Stimulated activated CD8-positive, alpha-beta memory T cell treated with anti-CD3 and anti-CD28 coated beads, Interleukin-7, amount 100 ng/mL, for 48 hours (primary cell): Measurements from ENCODE around the gene TMEM272.

ENCODE experiments used
- DNase-seq, 2 donors: peaks; one replicate each; pipeline ENCODE4 v3.0.0-alpha.2; 2020; ENCODE audit warnings: low read depth in 1 of 2; ENCODE audit errors: extremely low read depth in 1 of 2

Gene TMEM272

DNA sequence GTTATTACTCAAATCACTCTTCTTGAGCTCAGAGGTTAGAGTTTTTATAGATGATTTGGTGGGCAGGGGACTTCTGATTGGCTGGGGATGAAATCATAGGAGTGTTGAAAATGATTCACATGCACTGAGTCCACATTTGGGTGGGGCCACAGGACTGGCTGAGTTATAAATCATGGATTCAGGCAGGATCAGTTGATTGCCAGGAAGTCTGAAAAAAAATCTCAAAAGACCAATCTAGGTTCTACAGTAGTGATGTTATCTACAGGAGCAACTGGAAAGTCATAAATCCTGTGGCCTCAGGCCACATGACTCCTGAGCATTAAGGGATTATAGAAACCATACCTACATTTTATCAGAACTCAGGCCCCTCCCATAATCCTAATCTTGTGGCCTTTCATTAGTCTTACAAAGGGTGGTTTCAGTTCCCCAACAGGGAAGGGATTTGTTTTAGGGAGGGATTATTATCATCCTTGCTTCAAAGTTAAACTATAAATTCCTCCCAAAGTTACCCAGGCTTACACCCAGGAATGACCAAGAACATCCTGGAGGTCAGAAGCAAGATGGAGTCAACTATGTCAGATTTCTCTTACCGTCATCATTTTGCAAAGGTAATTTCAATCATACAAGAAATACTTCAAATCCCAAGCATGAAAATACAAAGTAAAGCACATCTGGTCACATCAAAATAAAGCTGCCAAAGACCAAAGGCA lies 11.2 kb upstream of the TMEM272 start:
- no peak for DNase-seq

DNA sequence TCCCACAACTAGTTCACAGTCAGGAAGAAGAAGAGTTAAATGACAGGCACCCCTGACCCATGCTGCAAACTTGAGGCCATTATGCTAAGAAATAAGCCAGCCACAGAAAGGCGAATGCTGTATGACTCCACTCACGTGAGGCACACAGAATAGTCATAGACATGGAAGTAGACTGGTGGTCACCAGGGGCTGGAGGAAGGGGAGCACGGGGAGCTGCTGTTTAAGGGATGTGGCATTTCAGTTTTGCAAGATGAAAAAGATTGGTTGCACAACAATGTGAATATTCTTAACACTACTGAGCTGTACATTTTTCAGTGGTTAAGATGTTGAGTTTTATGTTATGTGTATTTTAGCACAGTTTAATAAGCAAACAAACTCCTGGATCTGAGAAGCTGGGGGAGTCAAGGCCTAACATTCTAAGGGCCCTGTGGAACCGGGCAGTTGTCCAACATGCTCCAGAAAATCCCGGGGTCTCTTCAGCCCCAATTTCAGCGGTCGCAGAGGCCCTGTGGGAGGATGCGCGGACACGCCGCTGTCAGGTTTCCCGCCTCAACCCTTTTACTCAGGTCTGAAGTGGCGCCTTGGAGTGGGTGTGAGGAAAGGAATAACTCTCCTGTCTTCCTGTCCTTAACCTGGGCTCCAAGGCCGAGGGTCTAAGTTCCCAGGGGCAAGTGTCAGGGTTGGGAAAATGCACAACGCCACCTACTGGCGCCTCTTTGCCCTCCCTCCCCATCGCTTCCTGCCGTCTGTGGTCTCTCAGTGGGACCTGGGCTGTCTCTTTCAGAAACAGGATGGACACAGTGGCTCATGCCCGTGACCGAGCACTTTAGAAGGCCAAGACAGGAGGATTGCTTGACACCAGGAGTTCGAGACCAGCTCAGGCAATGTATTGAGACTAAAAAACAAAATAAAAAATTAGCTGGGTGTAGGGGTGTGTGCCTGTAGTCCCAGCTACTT lies 4.4 kb upstream of the TMEM272 start:
- DNase-seq, result peak in 1 of 2 donors; percentile 24

GRCh38 chr13:51848674-51849073 lies 3.7 kb upstream of the TMEM272 start:
- no peak for DNase-seq

GRCh38 chr13:51846756-51847155 lies 1.8 kb upstream of the TMEM272 start:
- DNase-seq, result no peak

- DNase-seq, result no peak
Observed at GRCh38 chr13:51845574-51846318, 769 bp upstream of the TMEM272 start.

- DNase-seq, result no peak
Observed at GRCh38 chr13:51843529-51843928, 1.4 kb downstream of the TMEM272 start.

DNA sequence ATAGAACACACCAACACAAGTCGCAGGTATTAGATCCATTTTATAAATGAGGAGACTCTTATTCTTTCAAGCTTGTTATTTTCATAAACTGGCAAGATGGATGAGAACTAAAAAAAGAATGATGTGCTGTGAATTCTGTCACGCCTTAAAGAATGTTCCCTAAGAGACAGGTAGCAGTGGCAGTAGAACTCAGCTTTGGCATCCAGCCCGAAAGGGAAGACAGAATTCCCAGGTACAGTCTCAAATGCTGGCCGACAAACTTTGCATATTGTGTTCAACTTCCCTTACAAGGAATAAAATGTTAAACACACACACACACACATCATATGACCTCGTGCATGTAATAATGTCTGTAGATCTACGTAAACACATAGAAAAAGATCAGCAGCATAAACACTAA lies 3.2 kb downstream of the TMEM272 start:
- no peak for DNase-seq

DNA sequence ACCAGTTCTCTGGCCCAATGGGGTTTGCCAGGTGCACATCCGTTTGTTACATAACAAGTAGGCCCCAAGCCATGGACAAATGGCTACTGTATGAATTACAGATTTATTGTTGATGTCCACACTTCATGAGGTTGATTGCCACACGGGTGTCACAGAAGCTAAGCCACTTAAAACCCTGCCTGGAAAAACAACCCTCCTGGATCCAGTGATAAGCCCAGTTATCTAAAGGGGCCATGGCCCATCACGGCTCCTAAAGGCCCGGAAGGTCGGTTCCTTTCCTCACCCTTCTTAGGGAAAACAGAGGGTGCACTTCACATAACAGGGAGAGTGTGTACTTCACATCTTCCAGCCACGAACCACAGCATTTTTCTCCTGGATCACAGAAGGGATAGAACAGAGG lies 4.1 kb downstream of the TMEM272 start:
- DNase-seq, result no peak

DNA sequence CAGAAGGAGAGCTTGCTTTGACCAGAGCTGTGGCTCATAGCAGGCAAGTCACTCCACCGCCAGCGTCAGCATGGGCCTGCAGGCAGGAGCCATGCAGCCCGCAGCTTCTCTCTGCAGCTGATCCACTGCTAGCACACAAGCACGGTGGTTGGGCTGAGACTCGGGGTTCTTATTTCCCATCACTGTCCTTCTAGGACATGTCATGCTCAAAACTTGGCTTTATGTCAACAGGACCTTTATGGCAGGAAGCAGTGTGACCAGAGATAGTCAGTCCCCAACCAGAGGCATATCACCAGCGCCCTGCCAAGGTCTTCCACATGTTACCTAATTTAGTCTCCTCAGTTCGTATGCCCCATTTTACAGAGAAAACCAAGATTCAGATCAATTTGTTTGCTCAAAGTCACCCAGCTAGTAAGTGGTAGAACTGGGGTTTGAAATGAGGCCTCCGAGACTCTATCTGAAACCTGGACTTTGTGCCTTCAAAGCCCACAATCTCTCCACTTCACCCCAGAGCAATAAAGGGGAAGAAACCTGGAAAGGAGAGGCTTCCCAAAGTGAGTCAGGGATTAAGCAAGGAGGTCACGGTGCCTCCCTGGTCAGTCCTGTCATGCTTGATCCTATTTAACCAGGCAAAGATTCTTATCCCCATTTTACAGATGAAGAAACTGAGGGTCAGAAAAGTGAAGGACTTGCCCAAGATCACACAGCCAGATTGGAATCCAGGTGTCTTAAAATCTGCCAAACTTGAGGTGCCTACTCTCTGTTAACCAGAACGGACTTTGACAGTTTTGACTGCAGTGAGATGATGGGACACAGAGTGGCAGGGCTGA lies 5.1 kb downstream of the TMEM272 start:
- no peak for DNase-seq

DNA sequence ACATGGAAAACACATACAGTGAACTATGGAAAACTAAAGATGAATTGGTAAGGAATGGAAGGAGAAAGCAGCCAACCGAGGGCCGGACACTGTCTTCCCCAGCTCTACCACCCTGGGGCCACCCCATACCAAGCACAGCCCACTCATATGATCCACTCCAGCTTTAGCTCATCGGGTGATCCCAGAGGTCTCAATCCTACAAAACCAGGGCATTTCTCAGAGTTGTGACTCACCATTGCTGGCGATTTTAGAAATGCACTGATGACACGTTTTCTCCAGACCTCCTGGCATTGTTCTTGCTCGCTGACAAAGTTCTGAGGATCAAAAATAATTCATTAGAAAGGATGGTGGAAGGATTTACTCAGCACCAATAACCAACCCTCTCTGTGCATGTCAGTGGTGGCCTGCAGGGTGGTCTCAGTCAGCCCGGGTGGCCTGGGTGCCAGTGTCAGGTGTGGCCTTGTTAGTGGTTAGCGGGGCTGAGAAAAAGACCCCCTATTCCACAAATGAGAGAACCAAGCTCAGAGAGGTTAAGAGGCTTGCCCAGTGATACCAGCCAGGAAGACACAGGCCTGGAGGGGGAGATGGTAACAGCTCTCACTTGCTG lies 6.6 kb downstream of the TMEM272 start:
- no peak for DNase-seq

- no peak for DNase-seq
Observed at GRCh38 chr13:51837016-51837415, 8.0 kb downstream of the TMEM272 start.

DNA sequence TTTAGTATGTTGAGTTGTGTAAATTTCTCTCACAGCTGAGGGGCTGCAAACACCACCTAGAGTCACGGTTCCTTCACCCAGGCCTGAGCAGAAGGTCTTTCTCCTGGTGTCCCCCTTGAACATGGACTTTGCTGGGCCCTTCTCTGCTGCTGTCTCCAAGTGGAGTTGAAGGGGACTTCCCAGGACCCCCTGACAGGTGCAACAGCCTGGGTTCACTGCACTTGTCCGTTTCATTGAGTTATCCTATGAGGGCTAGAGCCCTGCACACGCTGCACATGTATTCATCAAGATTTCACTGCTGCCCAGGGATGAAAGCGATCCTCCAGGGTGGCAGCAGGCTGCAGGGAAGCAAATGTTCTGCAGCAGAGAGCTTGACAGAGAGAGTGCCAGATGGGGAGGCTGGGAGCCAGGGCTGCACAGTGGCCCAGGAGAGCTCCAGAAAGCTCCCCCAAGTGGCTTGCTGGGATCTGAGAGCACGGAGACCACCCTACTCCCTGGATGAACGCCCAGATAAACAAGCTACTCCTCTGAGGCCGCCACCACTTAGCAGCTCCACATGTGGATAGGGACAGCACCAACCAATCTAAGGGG lies 10.3 kb downstream of the TMEM272 start:
- DNase-seq, result no peak

GRCh38 chr13:51833980-51834379 lies 11.0 kb downstream of the TMEM272 start:
- DNase-seq, result no peak

DNA sequence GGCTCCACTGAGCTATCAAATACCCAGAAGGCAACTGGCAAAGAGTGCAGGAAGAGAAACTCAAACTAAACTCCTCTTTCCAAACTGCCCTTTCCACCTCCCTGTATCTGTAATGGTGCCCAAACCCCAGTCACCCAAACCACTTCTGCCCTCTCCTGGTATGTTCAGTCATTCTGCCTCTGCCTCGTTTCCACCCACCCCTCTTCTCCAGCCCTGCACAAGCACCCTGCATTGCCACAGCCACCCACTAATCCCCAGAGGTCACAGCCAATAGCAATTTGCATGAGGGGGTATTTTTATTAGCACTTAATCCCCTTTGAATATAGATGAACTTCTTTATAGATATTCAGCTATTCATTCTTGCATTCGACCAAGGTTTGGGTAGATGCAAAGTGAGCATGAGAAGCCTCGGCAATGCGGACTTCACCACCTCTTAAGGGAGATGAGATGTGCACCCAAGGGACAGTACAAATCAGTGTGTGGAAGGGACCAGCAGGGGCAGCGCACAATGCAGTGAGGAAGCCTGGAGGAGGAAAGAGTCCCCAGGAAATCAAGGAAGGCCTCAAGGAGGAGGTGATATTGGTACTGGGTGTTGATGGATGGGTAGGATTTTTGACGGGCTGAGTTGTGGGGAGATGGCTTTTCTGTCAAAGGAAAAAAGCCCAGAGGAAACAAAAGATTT lies 12.4 kb downstream of the TMEM272 start:
- DNase-seq, result no peak

DNA sequence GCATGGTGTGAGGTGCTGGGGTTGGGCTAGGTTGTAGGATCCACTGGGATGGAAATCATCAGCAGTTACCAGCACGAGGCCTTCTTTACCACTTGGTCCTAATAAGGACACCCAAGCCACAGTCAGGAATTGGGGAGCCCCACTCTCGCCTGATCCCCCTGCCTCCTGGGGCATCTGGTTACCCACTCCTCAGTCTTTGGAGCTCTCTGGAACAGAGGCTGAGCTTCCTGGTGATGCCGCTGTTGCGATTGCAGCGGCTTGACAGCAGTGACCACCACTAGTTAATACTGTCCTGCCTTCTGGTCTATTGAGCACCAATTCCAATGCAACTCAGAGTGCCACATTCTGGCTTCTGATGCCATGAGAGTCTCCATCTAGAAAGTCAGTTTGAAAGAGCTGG lies 13.5 kb downstream of the TMEM272 start:
- DNase-seq, result no peak

- no peak for DNase-seq
Observed at GRCh38 chr13:51829568-51829899, 15.4 kb downstream of the TMEM272 start.

GRCh38 chr13:51828730-51829567 lies 16.0 kb downstream of the TMEM272 start:
- DNase-seq, result no peak

DNA sequence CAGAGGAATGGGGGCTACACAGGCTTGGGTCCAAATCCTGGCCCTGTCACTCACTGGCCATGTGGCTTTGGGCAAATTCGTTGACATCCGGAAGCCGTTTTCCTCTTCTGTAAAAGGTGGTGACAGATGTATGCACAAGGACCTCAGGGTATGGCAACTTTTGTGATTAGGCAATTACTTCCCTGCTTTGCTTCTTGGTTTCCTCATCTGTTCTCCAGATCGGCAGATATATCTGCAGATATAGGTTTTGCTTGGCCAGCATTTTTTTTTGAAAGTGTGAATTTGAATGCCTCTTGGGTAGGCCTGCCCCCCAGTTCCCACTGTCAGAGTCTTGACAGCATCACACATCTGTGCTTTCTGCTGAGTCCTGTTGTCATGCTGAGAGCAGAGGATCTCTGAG lies 17.7 kb downstream of the TMEM272 start:
- no peak for DNase-seq
